ENCODE results near the gene INSM1.

The INSM1 gene

GRCh38 chr20:20362774-20363433, 5.0 kb upstream of the INSM1 start:
- DNase-seq = peak; percentile 96

- DNase-seq = peak; percentile 90
These were observed 4.5 kb upstream of the INSM1 start for GRCh38 chr20:20363434-20363798.

GRCh38 chr20:20363799-20364592, 3.9 kb upstream of the INSM1 start:
- DNase-seq = peak; percentile 98

GRCh38 chr20:20364593-20365479, 3.1 kb upstream of the INSM1 start:
- peak; percentile 80 for DNase-seq

- peak; percentile 70 for DNase-seq
These were observed 2.3 kb upstream of the INSM1 start for GRCh38 chr20:20365480-20366161.

- peak; percentile 92 for DNase-seq
These were observed 1.4 kb upstream of the INSM1 start for GRCh38 chr20:20366551-20366875.

GRCh38 chr20:20366876-20367574, 879 bp upstream of the INSM1 start:
- peak; percentile 92 for DNase-seq

- peak; percentile 82 for DNase-seq
These were observed 730 bp downstream of the INSM1 start for GRCh38 chr20:20368418-20369249.

GRCh38 chr20:20369250-20370093, 1.6 kb downstream of the INSM1 start:
- peak; percentile 89 for DNase-seq

GRCh38 chr20:20370094-20370575, 2.2 kb downstream of the INSM1 start:
- no peak for DNase-seq

- DNase-seq = no peak
These were observed 3.2 kb downstream of the INSM1 start for GRCh38 chr20:20371083-20371482.

- no peak for DNase-seq
These were observed 3.8 kb downstream of the INSM1 start for GRCh38 chr20:20371681-20372080.

GRCh38 chr20:20373091-20373571, 5.2 kb downstream of the INSM1 start:
- peak; percentile 86 for DNase-seq

GRCh38 chr20:20375862-20376261, 8.0 kb downstream of the INSM1 start:
- peak; percentile 82 for DNase-seq

- DNase-seq = peak; percentile 46
These were observed 18.3 kb downstream of the INSM1 start for GRCh38 chr20:20386192-20386591.

- no peak for DNase-seq
These were observed 22.5 kb downstream of the INSM1 start for GRCh38 chr20:20390393-20390792.

GRCh38 chr20:20391115-20391514, 23.2 kb downstream of the INSM1 start:
- no peak for DNase-seq

GRCh38 chr20:20391766-20392165, 23.9 kb downstream of the INSM1 start:
- no peak for DNase-seq

- no peak for DNase-seq
These were observed 25.6 kb downstream of the INSM1 start for GRCh38 chr20:20393207-20394120.

All from DMS53 (cell line).